Chondrocyte (in vitro differentiated cells): Measurements from ENCODE around the gene PLSCR1. TPM values are rescaled to one million over a fixed set of nuclear protein-coding genes. Genes with fewer than 3 reads are reported as not detected.

ENCODE experiments used
- DNase-seq: peaks from one replicate; pipeline ENCODE4 v3.0.0; 2021; ENCODE audit warnings: mixed read lengths, low spot score
- H3K27ac Mint-ChIP-seq: one replicate; pipeline ENCODE4 v1.8.0; 2021; ENCODE audit warnings: mild to moderate bottlenecking, moderate library complexity, mixed read lengths; ENCODE audit not compliant: unreplicated experiment
- H3K27me3 Mint-ChIP-seq: 2 replicates; pipeline ENCODE4 v1.8.0; 2021; ENCODE audit warnings: low read depth, mixed read lengths
- H3K36me3 Mint-ChIP-seq: 2 replicates; pipeline ENCODE4 v1.8.0; 2021; ENCODE audit warnings: low read depth, mixed read lengths
- H3K4me1 Mint-ChIP-seq: 2 replicates; pipeline ENCODE4 v1.8.0; 2021; ENCODE audit warnings: low read depth, mild to moderate bottlenecking, mixed read lengths
- H3K4me3 Mint-ChIP-seq: one replicate; pipeline ENCODE4 v1.8.0; 2021; ENCODE audit warnings: mild to moderate bottlenecking, moderate library complexity, mixed read lengths; ENCODE audit not compliant: unreplicated experiment
- H3K9me3 Mint-ChIP-seq: 2 replicates; pipeline ENCODE4 v1.8.0; 2021; ENCODE audit warnings: low read depth, mixed read lengths
- total RNA-seq: library from RNA; stranded (reverse); gene quantifications from 3 replicates; pipeline ENCODE4 v1.2.1, GENCODE V29; 2021
- TF ChIP-seq, protein P1 (sequence below): fragments of 200-600 bp; sonication (generic); IDR thresholded peaks from 2 replicates; pipeline ENCODE4 v1.5.0; 2021; ENCODE audit warnings: antibody characterized with exemption, mild to moderate bottlenecking, moderate library complexity

Gene PLSCR1
- total RNA-seq, 1 donor from 2014 or later: 21.5 TPM

DNA sequence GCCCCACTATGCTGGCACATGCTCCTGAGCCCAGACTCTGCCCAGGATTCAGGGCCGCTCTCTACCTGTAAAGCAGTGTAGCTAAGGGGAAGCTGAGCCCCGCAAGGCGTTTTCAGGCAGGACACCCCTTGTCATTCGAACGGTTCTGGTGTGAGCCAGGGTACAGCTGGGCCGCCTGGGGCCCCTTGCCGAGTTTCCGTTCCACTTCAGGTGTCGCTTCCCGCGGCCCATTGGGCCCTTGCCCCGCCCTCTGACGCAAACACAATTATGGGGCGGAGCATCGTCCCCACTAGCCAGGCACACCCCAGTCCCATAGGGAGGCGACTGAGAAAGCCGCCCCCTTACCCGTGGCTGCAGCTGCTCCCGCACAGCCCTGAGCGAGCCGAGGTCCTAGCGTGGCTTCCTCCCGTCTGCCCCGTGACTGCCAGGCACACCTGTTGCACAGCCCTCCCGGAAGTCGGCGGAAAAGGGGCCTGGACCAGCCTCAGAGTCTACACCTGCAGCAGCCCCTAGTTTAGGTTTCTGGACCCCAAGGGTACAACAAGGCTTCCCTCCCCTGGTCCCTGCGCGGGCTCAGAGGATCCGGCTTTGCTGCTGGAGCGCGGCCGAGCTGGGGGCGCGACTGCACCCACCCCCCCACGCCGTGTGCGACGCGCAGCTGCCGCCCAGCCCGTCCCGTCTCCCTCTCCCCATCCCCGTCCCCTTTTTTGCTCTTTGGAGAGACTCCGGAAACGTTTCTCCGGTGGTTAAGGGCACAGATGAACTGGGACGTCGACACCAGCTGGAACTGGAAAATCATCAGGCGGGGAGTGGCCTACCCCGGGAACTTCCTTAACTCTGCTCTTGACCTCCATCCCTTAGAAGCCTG is 75.0 kb downstream of the PLSCR1 start, which contains the start of gene PLSCR2:
Gene PLSCR2, minus strand, starts transcription at position 412 of the 868 bp plus-strand sequence. CDS start 9,657 bp downstream, outside the sequence.
- no peaks in the 10 kb centered on the region for H3K9me3 Mint-ChIP-seq
- no peaks in the 10 kb centered on the region for H3K27me3 Mint-ChIP-seq
- H3K4me1 Mint-ChIP-seq: peaks cover 38% of the 10 kb centered on the region
- H3K4me3 Mint-ChIP-seq: no peak within 1 kb of the TSS
- TF ChIP-seq, protein P1, sequence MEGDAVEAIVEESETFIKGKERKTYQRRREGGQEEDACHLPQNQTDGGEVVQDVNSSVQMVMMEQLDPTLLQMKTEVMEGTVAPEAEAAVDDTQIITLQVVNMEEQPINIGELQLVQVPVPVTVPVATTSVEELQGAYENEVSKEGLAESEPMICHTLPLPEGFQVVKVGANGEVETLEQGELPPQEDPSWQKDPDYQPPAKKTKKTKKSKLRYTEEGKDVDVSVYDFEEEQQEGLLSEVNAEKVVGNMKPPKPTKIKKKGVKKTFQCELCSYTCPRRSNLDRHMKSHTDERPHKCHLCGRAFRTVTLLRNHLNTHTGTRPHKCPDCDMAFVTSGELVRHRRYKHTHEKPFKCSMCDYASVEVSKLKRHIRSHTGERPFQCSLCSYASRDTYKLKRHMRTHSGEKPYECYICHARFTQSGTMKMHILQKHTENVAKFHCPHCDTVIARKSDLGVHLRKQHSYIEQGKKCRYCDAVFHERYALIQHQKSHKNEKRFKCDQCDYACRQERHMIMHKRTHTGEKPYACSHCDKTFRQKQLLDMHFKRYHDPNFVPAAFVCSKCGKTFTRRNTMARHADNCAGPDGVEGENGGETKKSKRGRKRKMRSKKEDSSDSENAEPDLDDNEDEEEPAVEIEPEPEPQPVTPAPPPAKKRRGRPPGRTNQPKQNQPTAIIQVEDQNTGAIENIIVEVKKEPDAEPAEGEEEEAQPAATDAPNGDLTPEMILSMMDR: no peak
- no peaks in the 10 kb centered on the region for H3K36me3 Mint-ChIP-seq
- H3K27ac Mint-ChIP-seq: peak within 1 kb of the TSS; percentile 82
- DNase-seq: peak; percentile 78

- TF ChIP-seq, protein P1: no peak
- Mint-ChIP-seq H3K27me3 (no peaks in the 10 kb centered on the region), H3K36me3 (no peaks in the 10 kb centered on the region), H3K9me3 (no peaks in the 10 kb centered on the region), H3K4me1 (peaks cover 40% of the 10 kb centered on the region), H3K27ac (peak overlapping the region; percentile 82), H3K4me3 (no peak overlapping the region)
- DNase-seq: no peak
Measured at GRCh38 chr3:146468671-146469149, 75.7 kb downstream of the PLSCR1 start.

GRCh38 chr3:146468234-146468633 is 76.2 kb downstream of the PLSCR1 start:
- peak overlapping the region; percentile 82 for H3K27ac Mint-ChIP-seq
- H3K36me3 Mint-ChIP-seq: no peaks in the 10 kb centered on the region
- H3K4me3 Mint-ChIP-seq: no peak overlapping the region
- peaks cover 37% of the 10 kb centered on the region for H3K4me1 Mint-ChIP-seq
- no peaks in the 10 kb centered on the region for H3K9me3 Mint-ChIP-seq
- no peak for DNase-seq
- TF ChIP-seq, protein P1: no peak
- no peaks in the 10 kb centered on the region for H3K27me3 Mint-ChIP-seq

- H3K27me3 Mint-ChIP-seq: no peaks in the 10 kb centered on the region
- no peak overlapping the region for H3K4me3 Mint-ChIP-seq
- DNase-seq: no peak
- no peaks in the 10 kb centered on the region for H3K9me3 Mint-ChIP-seq
- TF ChIP-seq, protein P1: no peak
- peaks cover 34% of the 10 kb centered on the region for H3K4me1 Mint-ChIP-seq
- no peak overlapping the region for H3K27ac Mint-ChIP-seq
- no peaks in the 10 kb centered on the region for H3K36me3 Mint-ChIP-seq
Measured at GRCh38 chr3:146466604-146467003, 77.8 kb downstream of the PLSCR1 start.

GRCh38 chr3:146465693-146466465 is 78.5 kb downstream of the PLSCR1 start:
- Mint-ChIP-seq H3K27ac (no peak overlapping the region), H3K9me3 (no peaks in the 10 kb centered on the region), H3K36me3 (no peaks in the 10 kb centered on the region), H3K4me3 (no peak overlapping the region), H3K27me3 (no peaks in the 10 kb centered on the region), H3K4me1 (peaks cover 34% of the 10 kb centered on the region)
- DNase-seq: no peak
- TF ChIP-seq, protein P1: no peak
